ENCODE results near the gene DLGAP1.

DNA sequence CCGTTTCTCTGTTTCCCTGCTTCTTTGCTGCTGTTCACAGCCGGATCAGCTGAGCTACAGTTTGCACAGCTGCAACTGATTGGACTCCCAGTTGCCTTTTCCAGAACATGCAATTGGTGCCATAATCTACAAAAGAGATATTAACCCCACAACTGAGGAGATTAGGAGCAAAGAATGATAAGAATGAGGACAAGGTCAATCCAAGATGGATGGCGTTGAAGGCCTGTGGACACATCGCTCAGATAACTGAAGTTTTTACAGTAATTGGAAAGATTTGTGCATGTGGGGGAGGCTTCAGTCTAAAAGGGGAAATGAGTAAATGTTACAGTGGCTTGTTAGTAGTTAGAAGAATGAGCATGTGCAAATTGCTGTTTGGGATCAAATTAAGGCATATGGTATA is 741.9 kb downstream of the DLGAP1 start:
- TF ChIP-seq, protein P1, sequence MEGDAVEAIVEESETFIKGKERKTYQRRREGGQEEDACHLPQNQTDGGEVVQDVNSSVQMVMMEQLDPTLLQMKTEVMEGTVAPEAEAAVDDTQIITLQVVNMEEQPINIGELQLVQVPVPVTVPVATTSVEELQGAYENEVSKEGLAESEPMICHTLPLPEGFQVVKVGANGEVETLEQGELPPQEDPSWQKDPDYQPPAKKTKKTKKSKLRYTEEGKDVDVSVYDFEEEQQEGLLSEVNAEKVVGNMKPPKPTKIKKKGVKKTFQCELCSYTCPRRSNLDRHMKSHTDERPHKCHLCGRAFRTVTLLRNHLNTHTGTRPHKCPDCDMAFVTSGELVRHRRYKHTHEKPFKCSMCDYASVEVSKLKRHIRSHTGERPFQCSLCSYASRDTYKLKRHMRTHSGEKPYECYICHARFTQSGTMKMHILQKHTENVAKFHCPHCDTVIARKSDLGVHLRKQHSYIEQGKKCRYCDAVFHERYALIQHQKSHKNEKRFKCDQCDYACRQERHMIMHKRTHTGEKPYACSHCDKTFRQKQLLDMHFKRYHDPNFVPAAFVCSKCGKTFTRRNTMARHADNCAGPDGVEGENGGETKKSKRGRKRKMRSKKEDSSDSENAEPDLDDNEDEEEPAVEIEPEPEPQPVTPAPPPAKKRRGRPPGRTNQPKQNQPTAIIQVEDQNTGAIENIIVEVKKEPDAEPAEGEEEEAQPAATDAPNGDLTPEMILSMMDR (IDR thresholded peaks at IDR 0.05) = no peak
- TF ChIP-seq POLR2AphosphoS5 (IDR thresholded peaks at IDR 0.05) (no peak), POLR2A (IDR thresholded peaks at IDR 0.05) (no peak), EP300 (IDR thresholded peaks at IDR 0.05) (no peak)
